Panc1 (cell line): ENCODE data around the gene PLD1. TPM values are rescaled to one million over a fixed set of nuclear protein-coding genes. Genes with fewer than 3 reads are reported as not detected.

Experiments used
- ATAC-seq: fragments of 200-7000 bp; cut with Tn5 transposase; 2 replicates; pipeline ENCODE4 v1.9.1; 2020; ENCODE audit warnings: mild to moderate bottlenecking, moderate library complexity
- BruUV-seq: library from RNA; stranded (reverse); fragments of 400-500 nt; replicated peaks from 2 replicates; lab custom pipeline; 2021; lab: Mats Ljungman, UMichigan
- CTCF ChIA-PET: fragments of 300-600 bp; sonication (Branson Sonifier 250); formaldehyde crosslinking; loops from one replicate; lab custom pipeline; 2022; ENCODE audit warnings: antibody characterized with exemption; lab: Charles Lee
- POLR2A ChIA-PET: fragments of 300-600 bp; sonication (Branson Sonifier 250); formaldehyde crosslinking; loops from one replicate; lab custom pipeline; 2022; ENCODE audit warnings: antibody characterized with exemption; lab: Charles Lee
- DNase-seq: peaks from one replicate; pipeline ENCODE4 v3.0.0-alpha.2; 2010; ENCODE audit warnings: low read depth, low spot score
- H3K27ac ChIP-seq: 2 replicates; pipeline ENCODE4 v1.5.1; 2011; ENCODE audit warnings: mild to moderate bottlenecking, low read length, inconsistent platforms
- H3K27me3 ChIP-seq: fragments of 200-500 bp; sonication (Bioruptor generic); 2 replicates; pipeline ENCODE4 v1.6.0; 2014; ENCODE audit warnings: low read length, inconsistent platforms; ENCODE audit not compliant: control insufficient read depth, insufficient read depth
- H3K36me3 ChIP-seq: fragments of 200-500 bp; sonication (Bioruptor generic); 2 replicates; pipeline ENCODE4 v1.5.1; 2014; ENCODE audit warnings: inconsistent platforms, mild to moderate bottlenecking, low read length, moderate library complexity; ENCODE audit not compliant: control insufficient read depth, insufficient read depth
- H3K4me1 ChIP-seq: 2 replicates; pipeline ENCODE4 v1.5.1; 2011; ENCODE audit warnings: inconsistent platforms, mild to moderate bottlenecking, low read length, moderate library complexity; ENCODE audit not compliant: control insufficient read depth, insufficient read depth
- H3K4me3 ChIP-seq, 2 experiments: 2 replicates each; pipeline ENCODE4 v1.5.1; 2011 to 2012; ENCODE audit warnings: low read depth in 2 of 2, low read length in 2 of 2, mild to moderate bottlenecking in 2 of 2, inconsistent platforms in 1 of 2, moderate library complexity in 1 of 2
- H3K9me3 ChIP-seq: fragments of 200-500 bp; sonication (Bioruptor generic); 2 replicates; pipeline ENCODE4 v1.5.1; 2014; ENCODE audit warnings: low read depth, mild to moderate bottlenecking, inconsistent platforms, low read length, moderate library complexity; ENCODE audit not compliant: control insufficient read depth, insufficient read depth
- POLR2AphosphoS5 ChIP-seq: IDR thresholded peaks from 2 replicates; pipeline ENCODE4 v1.6.1; 2012; ENCODE audit warnings: mild to moderate bottlenecking, low read depth, low read length, moderate library complexity
- SIN3A ChIP-seq: IDR thresholded peaks from 2 replicates; pipeline ENCODE4 v1.6.1; 2012; ENCODE audit warnings: low read depth, mild to moderate bottlenecking, low read length, moderate library complexity, borderline replicate concordance; ENCODE audit not compliant: insufficient read depth
- TCF7L2 ChIP-seq: IDR thresholded peaks from 2 replicates; pipeline ENCODE4 v1.6.1; 2011; ENCODE audit warnings: mild to moderate bottlenecking, low read depth, low read length, inconsistent platforms
- in situ Hi-C: cut with HindIII; loops from 2 replicates; pipeline ENCODE4 v1.10.0; 2016; ENCODE audit warnings: low sequenced_read_pairs, low pct_unique_long_range_greater_than_20kb
- intact Hi-C: fragments of 100-400 bp; cut with micrococcal nuclease; formaldehyde crosslinking; loops from one replicate; pipeline ENCODE4 v1.10.0; 2022; ENCODE audit not compliant: unreplicated experiment
- total RNA-seq: library from RNA; stranded (reverse); gene quantifications from one replicate; pipeline ENCODE4 v1.2.1, GENCODE V29; 2021; ENCODE audit not compliant: unreplicated experiment
- TF ChIP-seq, protein P1 (sequence below): fragments of 450-650 bp; IDR thresholded peaks from 2 replicates; pipeline ENCODE4 v1.5.1; 2017; ENCODE audit warnings: mild to moderate bottlenecking
- TF ChIP-seq, protein P2 (sequence below), 2 experiments: IDR thresholded peaks; 2 replicates each; pipeline ENCODE4 v1.6.1; 2011 to 2012; ENCODE audit warnings: low read depth in 2 of 2, control low read depth in 1 of 2, low read length in 1 of 2, mild to moderate bottlenecking in 1 of 2, moderate library complexity in 1 of 2; ENCODE audit not compliant: insufficient read depth in 1 of 2

PLD1 gene
- total RNA-seq, 1 experiment from 2014 or later: 20.6 TPM

DNA sequence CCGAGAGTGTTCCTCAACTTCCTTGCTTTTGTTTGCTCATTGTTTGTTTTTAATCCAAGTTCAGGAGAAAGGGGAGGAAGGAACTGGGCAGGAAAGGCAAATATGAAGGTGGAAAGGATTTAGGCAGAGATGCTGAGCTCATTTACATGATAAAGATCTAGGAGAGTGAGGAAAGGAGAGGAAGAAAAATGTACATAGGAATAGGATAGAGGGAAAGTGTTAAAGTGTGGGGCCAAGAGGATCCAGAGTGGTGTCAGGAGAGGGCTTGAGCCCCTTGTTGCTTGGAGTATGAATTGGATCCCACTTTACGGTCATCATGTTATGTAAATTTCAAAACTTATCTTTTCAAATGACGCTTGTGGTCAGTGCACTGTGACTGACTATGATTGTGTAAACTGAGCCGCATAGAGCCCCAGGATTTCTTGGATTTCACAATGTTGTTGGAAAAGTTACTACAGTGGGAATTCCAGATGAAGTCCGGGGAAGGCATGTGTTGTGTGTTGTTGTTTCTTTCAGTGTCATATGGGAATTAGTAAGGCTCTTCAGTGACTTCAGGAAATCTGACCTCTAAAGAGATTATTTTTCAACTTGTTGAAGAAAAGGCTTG, 15.0 kb upstream of the PLD1 start:
- no TSS peak for BruUV-seq
- ATAC-seq: no peak

DNA sequence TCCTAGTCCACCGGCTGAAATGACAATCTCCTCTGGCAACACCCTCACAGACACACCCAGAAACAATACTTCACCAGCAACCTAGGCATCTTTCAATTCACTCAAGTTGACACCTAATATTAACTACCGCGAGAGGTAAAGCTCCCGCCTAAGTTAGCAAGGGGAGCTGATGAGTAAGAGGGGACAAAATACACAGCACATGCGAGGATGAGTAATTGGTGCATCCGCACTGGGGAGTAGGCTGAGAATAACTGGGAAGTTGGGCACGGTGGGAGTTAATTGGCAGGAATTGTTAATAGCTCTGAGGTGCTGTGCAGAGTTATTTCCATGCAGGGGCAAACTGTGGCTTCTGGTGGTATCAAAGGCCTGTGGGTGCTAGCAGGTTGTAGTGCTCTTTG, 14.5 kb upstream of the PLD1 start:
- CTCF ChIA-PET: no interaction called here
- in situ Hi-C loops: no loop called here
- TF ChIP-seq, protein P1, sequence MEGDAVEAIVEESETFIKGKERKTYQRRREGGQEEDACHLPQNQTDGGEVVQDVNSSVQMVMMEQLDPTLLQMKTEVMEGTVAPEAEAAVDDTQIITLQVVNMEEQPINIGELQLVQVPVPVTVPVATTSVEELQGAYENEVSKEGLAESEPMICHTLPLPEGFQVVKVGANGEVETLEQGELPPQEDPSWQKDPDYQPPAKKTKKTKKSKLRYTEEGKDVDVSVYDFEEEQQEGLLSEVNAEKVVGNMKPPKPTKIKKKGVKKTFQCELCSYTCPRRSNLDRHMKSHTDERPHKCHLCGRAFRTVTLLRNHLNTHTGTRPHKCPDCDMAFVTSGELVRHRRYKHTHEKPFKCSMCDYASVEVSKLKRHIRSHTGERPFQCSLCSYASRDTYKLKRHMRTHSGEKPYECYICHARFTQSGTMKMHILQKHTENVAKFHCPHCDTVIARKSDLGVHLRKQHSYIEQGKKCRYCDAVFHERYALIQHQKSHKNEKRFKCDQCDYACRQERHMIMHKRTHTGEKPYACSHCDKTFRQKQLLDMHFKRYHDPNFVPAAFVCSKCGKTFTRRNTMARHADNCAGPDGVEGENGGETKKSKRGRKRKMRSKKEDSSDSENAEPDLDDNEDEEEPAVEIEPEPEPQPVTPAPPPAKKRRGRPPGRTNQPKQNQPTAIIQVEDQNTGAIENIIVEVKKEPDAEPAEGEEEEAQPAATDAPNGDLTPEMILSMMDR: no peak
- TF ChIP-seq TCF7L2 (no peak), SIN3A (no peak)

More for the DNA sequence above, 15.0 kb upstream of the PLD1 start:
- no peak for DNase-seq
- no peaks in the 10 kb centered on the region for H3K27me3 ChIP-seq
- H3K4me1 ChIP-seq: peaks cover 21% of the 10 kb centered on the region; the same call in 1 of the 2 replicates
- ChIA-PET POLR2A (no interaction called here), CTCF (no interaction called here)
- intact Hi-C loops (no loop called here), in situ Hi-C loops (no loop called here)
- no peak overlapping the region; the same call in 1 of the 2 replicates for H3K27ac ChIP-seq
- TF ChIP-seq POLR2AphosphoS5 (no peak), TCF7L2 (no peak), SIN3A (no peak)
- TF ChIP-seq, protein P2, sequence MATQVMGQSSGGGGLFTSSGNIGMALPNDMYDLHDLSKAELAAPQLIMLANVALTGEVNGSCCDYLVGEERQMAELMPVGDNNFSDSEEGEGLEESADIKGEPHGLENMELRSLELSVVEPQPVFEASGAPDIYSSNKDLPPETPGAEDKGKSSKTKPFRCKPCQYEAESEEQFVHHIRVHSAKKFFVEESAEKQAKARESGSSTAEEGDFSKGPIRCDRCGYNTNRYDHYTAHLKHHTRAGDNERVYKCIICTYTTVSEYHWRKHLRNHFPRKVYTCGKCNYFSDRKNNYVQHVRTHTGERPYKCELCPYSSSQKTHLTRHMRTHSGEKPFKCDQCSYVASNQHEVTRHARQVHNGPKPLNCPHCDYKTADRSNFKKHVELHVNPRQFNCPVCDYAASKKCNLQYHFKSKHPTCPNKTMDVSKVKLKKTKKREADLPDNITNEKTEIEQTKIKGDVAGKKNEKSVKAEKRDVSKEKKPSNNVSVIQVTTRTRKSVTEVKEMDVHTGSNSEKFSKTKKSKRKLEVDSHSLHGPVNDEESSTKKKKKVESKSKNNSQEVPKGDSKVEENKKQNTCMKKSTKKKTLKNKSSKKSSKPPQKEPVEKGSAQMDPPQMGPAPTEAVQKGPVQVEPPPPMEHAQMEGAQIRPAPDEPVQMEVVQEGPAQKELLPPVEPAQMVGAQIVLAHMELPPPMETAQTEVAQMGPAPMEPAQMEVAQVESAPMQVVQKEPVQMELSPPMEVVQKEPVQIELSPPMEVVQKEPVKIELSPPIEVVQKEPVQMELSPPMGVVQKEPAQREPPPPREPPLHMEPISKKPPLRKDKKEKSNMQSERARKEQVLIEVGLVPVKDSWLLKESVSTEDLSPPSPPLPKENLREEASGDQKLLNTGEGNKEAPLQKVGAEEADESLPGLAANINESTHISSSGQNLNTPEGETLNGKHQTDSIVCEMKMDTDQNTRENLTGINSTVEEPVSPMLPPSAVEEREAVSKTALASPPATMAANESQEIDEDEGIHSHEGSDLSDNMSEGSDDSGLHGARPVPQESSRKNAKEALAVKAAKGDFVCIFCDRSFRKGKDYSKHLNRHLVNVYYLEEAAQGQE (IDR thresholded peaks at IDR 0.05; ENCODE audit: insufficient read depth in 1 of 2, low read depth in 2 of 2, low read length in 1 of 2): no peak
- TF ChIP-seq, protein P1: no peak
- no peaks in the 10 kb centered on the region for H3K9me3 ChIP-seq
- H3K4me3 ChIP-seq: no peak overlapping the region
- no peaks in the 10 kb centered on the region for H3K36me3 ChIP-seq

More for the DNA sequence above, 14.5 kb upstream of the PLD1 start:
- peaks cover 17% of the 10 kb centered on the region; the same call in 1 of the 2 replicates for H3K4me1 ChIP-seq
- intact Hi-C loops: no loop called here
- DNase-seq: no peak
- BruUV-seq: no TSS peak
- H3K9me3 ChIP-seq: no peaks in the 10 kb centered on the region
- no peak for ATAC-seq
- no peak overlapping the region for H3K27ac ChIP-seq
- POLR2A ChIA-PET: no interaction called here
- no peak overlapping the region for H3K4me3 ChIP-seq
- H3K27me3 ChIP-seq: no peaks in the 10 kb centered on the region
- H3K36me3 ChIP-seq: no peaks in the 10 kb centered on the region
